HEK293T (cell line): Measurements from ENCODE around the gene MX1.

ENCODE experiments used
- CTCF ChIA-PET: fragments of 350-600 bp; formaldehyde crosslinking; extraction: SDS; loops from one replicate; lab custom pipeline; 2021; ENCODE audit warnings: antibody characterized with exemption, inconsistent platforms; lab: Yijun Ruan, JAX
- POLR2A ChIA-PET: fragments of 350-600 bp; formaldehyde crosslinking; extraction: SDS; loops from one replicate; lab custom pipeline; 2020; ENCODE audit warnings: antibody characterized with exemption, inconsistent platforms; lab: Yijun Ruan, JAX
- DNase-seq: peaks from one replicate; pipeline ENCODE4 v3.0.0; 2012; ENCODE audit warnings: mixed read lengths; ENCODE audit errors: extremely low spot score
- ARNT ChIP-seq: fragments of 450-650 bp; IDR thresholded peaks from 2 replicates; pipeline ENCODE4 v1.6.1; 2017; ENCODE audit warnings: mild to moderate bottlenecking
- BHLHE40 ChIP-seq: fragments of 450-650 bp; IDR thresholded peaks from 2 replicates; pipeline ENCODE4 v1.6.1; 2016; ENCODE audit warnings: mild to moderate bottlenecking, moderate library complexity, borderline replicate concordance
- CTBP1 ChIP-seq: fragments of 450-650 bp; IDR thresholded peaks from 2 replicates; pipeline ENCODE4 v1.6.1; 2016; ENCODE audit warnings: borderline replicate concordance
- ELF4 ChIP-seq: fragments of 450-650 bp; IDR thresholded peaks from 2 replicates; pipeline ENCODE4 v1.6.1; 2017; ENCODE audit warnings: antibody characterized with exemption
- FOXA1 ChIP-seq: fragments of 450-650 bp; IDR thresholded peaks from 2 replicates; pipeline ENCODE4 v1.6.1; 2016; ENCODE audit warnings: mild to moderate bottlenecking
- FOXK2 ChIP-seq: fragments of 450-650 bp; IDR thresholded peaks from 2 replicates; pipeline ENCODE4 v1.6.1; 2016; ENCODE audit warnings: mild to moderate bottlenecking
- FOXM1 ChIP-seq: fragments of 450-650 bp; IDR thresholded peaks from 2 replicates; pipeline ENCODE4 v1.6.1; 2017; ENCODE audit warnings: mild to moderate bottlenecking, borderline replicate concordance
- HDGF ChIP-seq: fragments of 450-650 bp; IDR thresholded peaks from 2 replicates; pipeline ENCODE4 v1.6.1; 2017; ENCODE audit warnings: antibody characterized with exemption, borderline replicate concordance
- L3MBTL2 ChIP-seq: fragments of 450-650 bp; conservative IDR thresholded peaks from 2 replicates; pipeline ENCODE4 v1.6.1; 2016; ENCODE audit warnings: mild to moderate bottlenecking
- LEF1 ChIP-seq: fragments of 450-650 bp; IDR thresholded peaks from 2 replicates; pipeline ENCODE4 v1.6.1; 2017; ENCODE audit warnings: mild to moderate bottlenecking, borderline replicate concordance
- NFRKB ChIP-seq: fragments of 450-650 bp; IDR thresholded peaks from 2 replicates; pipeline ENCODE4 v1.6.1; 2016; ENCODE audit warnings: mild to moderate bottlenecking, moderate library complexity
- SP1 ChIP-seq: fragments of 450-650 bp; IDR thresholded peaks from 2 replicates; pipeline ENCODE4 v1.6.1; 2017
- SUZ12 ChIP-seq: fragments of 450-650 bp; IDR thresholded peaks from 2 replicates; pipeline ENCODE4 v1.6.1; 2016; ENCODE audit warnings: mild to moderate bottlenecking
- TARDBP ChIP-seq: fragments of 450-650 bp; IDR thresholded peaks from 2 replicates; pipeline ENCODE4 v1.6.1; 2016
- ZNF384 ChIP-seq: fragments of 450-650 bp; IDR thresholded peaks from 2 replicates; pipeline ENCODE4 v1.6.1; 2016
- TF ChIP-seq, protein P1 (sequence below): fragments of 450-650 bp; IDR thresholded peaks from 2 replicates; pipeline ENCODE4 v1.6.1; 2016

Gene MX1

GRCh38 chr21:41508415-41509144 is 82.5 kb downstream of the MX1 start:
- no peak for TF ChIP-seq HDGF
- TF ChIP-seq SUZ12 = no peak
- TF ChIP-seq BHLHE40 = no peak
- TF ChIP-seq CTBP1 = no peak
- TF ChIP-seq, protein P1, sequence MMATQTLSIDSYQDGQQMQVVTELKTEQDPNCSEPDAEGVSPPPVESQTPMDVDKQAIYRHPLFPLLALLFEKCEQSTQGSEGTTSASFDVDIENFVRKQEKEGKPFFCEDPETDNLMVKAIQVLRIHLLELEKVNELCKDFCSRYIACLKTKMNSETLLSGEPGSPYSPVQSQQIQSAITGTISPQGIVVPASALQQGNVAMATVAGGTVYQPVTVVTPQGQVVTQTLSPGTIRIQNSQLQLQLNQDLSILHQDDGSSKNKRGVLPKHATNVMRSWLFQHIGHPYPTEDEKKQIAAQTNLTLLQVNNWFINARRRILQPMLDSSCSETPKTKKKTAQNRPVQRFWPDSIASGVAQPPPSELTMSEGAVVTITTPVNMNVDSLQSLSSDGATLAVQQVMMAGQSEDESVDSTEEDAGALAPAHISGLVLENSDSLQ = no peak
- TF ChIP-seq LEF1 = no peak
- TF ChIP-seq FOXM1 = no peak
- TF ChIP-seq ZNF384 = no peak
- TF ChIP-seq L3MBTL2 = no peak
- TF ChIP-seq ELF4 = no peak
- no peak for TF ChIP-seq FOXK2
- TF ChIP-seq TARDBP = no peak
- TF ChIP-seq NFRKB = no peak
- TF ChIP-seq FOXA1 = no peak
- no peak for TF ChIP-seq ARNT
- TF ChIP-seq SP1 = no peak
- no peak for DNase-seq
- ChIA-PET CTCF (interaction anchor here (0.5 kb wide), 1 partner anchor 287 kb away, joined by 4 read pairs; no protein-coding TSS in a partner anchor), POLR2A (no interaction called here)
